Fibroblast of lung (primary cell): ENCODE results near the gene ACOD1. TPM values are rescaled to one million over a fixed set of nuclear protein-coding genes. Genes with fewer than 3 reads are reported as not detected.
A peak's percentile ranks its signal among the peaks of the same experiment; 100 is the strongest.

Source experiments
- DNase-seq, 2 donors: peaks; one replicate each; pipeline versions ENCODE4 v3.0.0 to v3.0.0-alpha.2; 2010; ENCODE audit warnings: low read depth in 2 of 2
- H2AFZ ChIP-seq: 2 replicates; pipeline ENCODE4 v1.5.1; 2012; ENCODE audit warnings: low read length, control low read depth, inconsistent platforms
- H3K27ac ChIP-seq: 2 replicates; pipeline ENCODE4 v1.5.1; 2011; ENCODE audit warnings: low read length, control low read depth; ENCODE audit not compliant: insufficient read depth
- H3K27me3 ChIP-seq: 2 replicates; pipeline ENCODE4 v1.5.1; 2011; ENCODE audit warnings: mild to moderate bottlenecking, low read length; ENCODE audit not compliant: control insufficient read depth, insufficient read depth
- H3K36me3 ChIP-seq: 2 replicates; pipeline ENCODE4 v1.5.1; 2011; ENCODE audit warnings: low read length; ENCODE audit not compliant: control insufficient read depth, insufficient read depth
- H3K4me1 ChIP-seq: 2 replicates; pipeline ENCODE4 v1.5.1; 2011; ENCODE audit warnings: low read length; ENCODE audit not compliant: control insufficient read depth, insufficient read depth; ENCODE audit errors: extremely low read depth
- H3K4me2 ChIP-seq: 2 replicates; pipeline ENCODE4 v1.5.1; 2011; ENCODE audit warnings: low read length, control low read depth; ENCODE audit not compliant: insufficient read depth; ENCODE audit errors: extremely low read depth
- H3K4me3 ChIP-seq, 4 experiments: fragments of 200-600 bp in 1 of 4; sonication (generic) in 1 of 4; replicated peaks in 1 of 4; 2 replicates each; pipeline ENCODE4 v1.5.1; 2011 to 2016; ENCODE audit warnings: low read length in 4 of 4, low read depth in 3 of 4, mild to moderate bottlenecking in 3 of 4, control low read depth in 2 of 4, inconsistent platforms in 1 of 4, mixed read lengths in 1 of 4; ENCODE audit not compliant: insufficient read depth in 1 of 4; ENCODE audit errors: control extremely low read depth in 1 of 4
- H3K79me2 ChIP-seq: 2 replicates; pipeline ENCODE4 v1.5.1; 2012; ENCODE audit warnings: mild to moderate bottlenecking, low read length, inconsistent platforms; ENCODE audit not compliant: control insufficient read depth, insufficient read depth
- H3K9ac ChIP-seq: 2 replicates; pipeline ENCODE4 v1.5.1; 2011; ENCODE audit warnings: mild to moderate bottlenecking, low read length, control low read depth; ENCODE audit not compliant: insufficient read depth
- H3K9me3 ChIP-seq: 2 replicates; pipeline ENCODE4 v1.5.1; 2012; ENCODE audit warnings: low read depth, low read length; ENCODE audit not compliant: control insufficient read depth, insufficient read depth
- H4K20me1 ChIP-seq: 2 replicates; pipeline ENCODE4 v1.5.1; 2011; ENCODE audit warnings: low read length; ENCODE audit not compliant: control insufficient read depth, insufficient read depth; ENCODE audit errors: extremely low read depth
- EZH2 ChIP-seq: IDR thresholded peaks from 2 replicates; pipeline ENCODE4 v1.5.1; 2012; ENCODE audit warnings: low read length, control low read depth, mild to moderate bottlenecking; ENCODE audit errors: missing control alignments
- polyA plus RNA-seq, 2 donors: library from polyadenylated mRNA; depleted of rRNA in 1 of 2; stranded (reverse) in 1 of 2; unstranded in 1 of 2; fragments of >200 nt; gene quantifications; 2 replicates each; pipeline ENCODE4 v1.2.1, GENCODE V29; 2011 to 2012; ENCODE audit warnings: missing spikeins in 1 of 2
- total RNA-seq: library from RNA; depleted of rRNA; stranded (reverse); fragments of >200 nt; gene quantifications from 2 replicates; pipeline ENCODE4 v1.2.1, GENCODE V29; 2014
- TF ChIP-seq, protein P1 (sequence below), 2 donors: IDR thresholded peaks in 1 of 2; conservative IDR thresholded peaks in 1 of 2; 1 replicate in 1 of 2; 2 replicates in 1 of 2; pipeline ENCODE4 v1.5.1; 2011 to 2012; ENCODE audit warnings: low read length in 2 of 2, control low read depth in 1 of 2, inconsistent platforms in 1 of 2, low read depth in 1 of 2, mild to moderate bottlenecking in 1 of 2

The ACOD1 gene
- total and polyA plus RNA-seq, 2 donors (not counting 1 experiment from before 2014, with no cell fraction given): not detected

DNA sequence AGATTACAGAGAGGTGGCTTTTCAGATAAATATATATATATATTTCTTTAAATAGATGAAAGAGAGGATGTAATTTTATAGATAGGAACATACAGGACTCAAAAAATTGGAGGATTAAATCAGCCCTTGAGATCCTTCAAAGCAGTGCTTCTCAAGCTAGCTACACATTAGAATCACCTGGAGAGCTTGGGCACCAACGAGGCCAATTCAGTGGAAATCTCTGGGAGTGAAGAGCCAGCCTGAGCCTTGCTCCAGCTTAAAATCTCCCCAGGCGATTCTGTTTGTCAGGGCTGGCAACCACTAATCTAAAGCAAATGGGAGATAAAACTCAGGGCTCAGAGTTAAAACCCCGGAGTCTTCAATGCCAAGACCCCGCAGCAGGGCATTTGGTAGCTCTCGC is 28.6 kb downstream of the ACOD1 start:
- Histone ChIP-seq H2AFZ (no peak overlapping the region), H3K4me2 (no peak overlapping the region), H3K27ac (no peak overlapping the region), H3K9me3 (no peaks in the 10 kb centered on the region), H3K27me3 (peaks cover 4% of the 10 kb centered on the region), H3K4me3 (no peak overlapping the region), H3K4me1 (no peaks in the 10 kb centered on the region), H3K9ac (no peak overlapping the region), H3K36me3 (no peaks in the 10 kb centered on the region), H3K79me2 (no peaks in the 10 kb centered on the region), H4K20me1 (no peaks in the 10 kb centered on the region)
- TF ChIP-seq, protein P1, sequence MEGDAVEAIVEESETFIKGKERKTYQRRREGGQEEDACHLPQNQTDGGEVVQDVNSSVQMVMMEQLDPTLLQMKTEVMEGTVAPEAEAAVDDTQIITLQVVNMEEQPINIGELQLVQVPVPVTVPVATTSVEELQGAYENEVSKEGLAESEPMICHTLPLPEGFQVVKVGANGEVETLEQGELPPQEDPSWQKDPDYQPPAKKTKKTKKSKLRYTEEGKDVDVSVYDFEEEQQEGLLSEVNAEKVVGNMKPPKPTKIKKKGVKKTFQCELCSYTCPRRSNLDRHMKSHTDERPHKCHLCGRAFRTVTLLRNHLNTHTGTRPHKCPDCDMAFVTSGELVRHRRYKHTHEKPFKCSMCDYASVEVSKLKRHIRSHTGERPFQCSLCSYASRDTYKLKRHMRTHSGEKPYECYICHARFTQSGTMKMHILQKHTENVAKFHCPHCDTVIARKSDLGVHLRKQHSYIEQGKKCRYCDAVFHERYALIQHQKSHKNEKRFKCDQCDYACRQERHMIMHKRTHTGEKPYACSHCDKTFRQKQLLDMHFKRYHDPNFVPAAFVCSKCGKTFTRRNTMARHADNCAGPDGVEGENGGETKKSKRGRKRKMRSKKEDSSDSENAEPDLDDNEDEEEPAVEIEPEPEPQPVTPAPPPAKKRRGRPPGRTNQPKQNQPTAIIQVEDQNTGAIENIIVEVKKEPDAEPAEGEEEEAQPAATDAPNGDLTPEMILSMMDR (conservative IDR thresholded peaks at IDR 0.05 in 1 of 2, IDR thresholded peaks at IDR 0.05 in 1 of 2; ENCODE audit: low read depth in 1 of 2, low read length in 2 of 2): no peak
- TF ChIP-seq EZH2: no peak
- DNase-seq: no peak

DNA sequence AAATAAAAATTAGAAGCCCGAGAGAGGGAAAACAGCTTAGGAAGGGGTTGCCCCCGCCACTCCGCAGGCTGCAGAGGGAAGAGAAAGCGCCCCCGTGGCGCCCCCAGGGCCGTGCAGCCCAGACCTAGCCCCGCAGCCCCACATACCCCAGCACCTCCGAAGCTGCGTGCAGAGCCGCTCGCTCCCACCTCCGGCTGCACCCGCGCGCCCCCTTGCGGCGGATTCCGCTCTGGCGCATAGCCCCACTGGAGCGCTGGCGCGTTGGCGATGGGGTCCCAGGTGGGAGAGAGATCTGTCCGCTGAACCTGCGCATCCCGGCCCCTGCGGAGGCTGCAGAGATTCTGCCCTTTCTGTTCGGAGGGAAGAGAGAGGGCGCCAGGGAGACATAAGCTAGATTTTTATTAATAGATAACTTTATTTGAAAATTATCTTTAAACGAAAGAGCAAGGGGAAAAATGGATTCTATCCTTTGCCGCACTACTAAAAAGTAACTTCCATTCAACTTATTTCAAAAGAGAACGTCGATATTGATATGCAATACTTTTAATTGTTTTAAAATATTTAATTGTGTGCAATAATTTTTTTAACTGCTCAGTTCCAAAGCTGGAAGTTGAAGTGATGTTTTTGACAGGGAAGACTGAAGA is 31.9 kb downstream of the ACOD1 start:
- Histone ChIP-seq H3K27ac (no peak overlapping the region), H3K4me1 (no peaks in the 10 kb centered on the region), H4K20me1 (no peaks in the 10 kb centered on the region), H2AFZ (peak overlapping the region; percentile 41), H3K9me3 (no peaks in the 10 kb centered on the region), H3K79me2 (no peaks in the 10 kb centered on the region), H3K27me3 (peaks cover 4% of the 10 kb centered on the region), H3K4me3 (peak overlapping the region; percentile 36 to 47 (median 40)), H3K4me2 (peak overlapping the region; percentile 90), H3K36me3 (no peaks in the 10 kb centered on the region), H3K9ac (no peak overlapping the region)
- peak; percentile 28 to 50 for DNase-seq
- no peak for TF ChIP-seq EZH2
- TF ChIP-seq, protein P1 (conservative IDR thresholded peaks at IDR 0.05 in 1 of 2, IDR thresholded peaks at IDR 0.05 in 1 of 2; ENCODE audit: low read depth in 1 of 2, low read length in 2 of 2): peak; percentile 89 to 93

DNA sequence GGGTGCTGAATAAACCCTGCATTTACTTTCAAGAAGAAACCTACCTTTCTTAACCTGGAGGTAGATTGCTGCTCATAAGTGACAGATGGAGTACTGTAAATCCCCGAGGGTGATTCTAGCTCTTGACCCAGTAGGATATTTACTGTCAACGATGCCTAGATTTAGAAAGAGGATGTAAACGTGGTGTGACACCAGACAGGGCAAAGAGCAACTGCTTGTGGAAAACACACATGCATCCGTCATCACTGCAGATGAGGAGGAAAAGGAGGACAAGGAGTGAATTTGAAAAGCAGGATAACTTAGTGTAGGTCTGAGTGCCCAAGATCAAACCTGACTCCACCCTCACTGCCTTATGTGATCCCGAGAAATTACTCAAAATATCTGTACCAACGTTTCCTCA is 33.8 kb downstream of the ACOD1 start:
- no peak overlapping the region for H3K9ac ChIP-seq

More for the DNA sequence above, 33.8 kb downstream of the ACOD1 start:
- Histone ChIP-seq H3K79me2 (no peaks in the 10 kb centered on the region), H3K36me3 (no peaks in the 10 kb centered on the region), H3K4me1 (no peaks in the 10 kb centered on the region), H3K9me3 (no peaks in the 10 kb centered on the region), H3K4me2 (no peak overlapping the region), H3K4me3 (no peak overlapping the region), H4K20me1 (no peaks in the 10 kb centered on the region), H3K27me3 (peaks cover 6% of the 10 kb centered on the region), H2AFZ (no peak overlapping the region), H3K27ac (no peak overlapping the region)
- DNase-seq: no peak
- TF ChIP-seq, protein P1 (conservative IDR thresholded peaks at IDR 0.05 in 1 of 2, IDR thresholded peaks at IDR 0.05 in 1 of 2; ENCODE audit: low read depth in 1 of 2, low read length in 2 of 2): no peak
